Esophagus muscularis mucosa (tissue), 4 donors: ENCODE measurements around the gene MYBBP1A. TPM values are rescaled to one million over a fixed set of nuclear protein-coding genes. Genes with fewer than 3 reads are reported as not detected.

Experiments
- DNase-seq: peaks from one replicate; pipeline ENCODE4 v3.0.0-alpha.2; 2017; ENCODE audit errors: extremely low spot score
- H3K27ac ChIP-seq, 4 donors: fragments of 200-600 bp; sonication (generic); replicated peaks in 1 of 4; 1 replicate in 3 of 4; 2 replicates in 1 of 4; pipeline ENCODE4 v1.5.1; 2016 to 2019; ENCODE audit warnings: mild to moderate bottlenecking in 1 of 4
- H3K27me3 ChIP-seq, 4 donors: fragments of 200-600 bp; sonication (generic); one replicate each; pipeline versions ENCODE4 v1.5.1 to v1.6.0; 2016 to 2019
- H3K36me3 ChIP-seq, 4 donors: fragments of 200-600 bp; sonication (generic); one replicate each; pipeline ENCODE4 v1.5.1; 2016 to 2019
- H3K4me1 ChIP-seq, 4 donors: fragments of 200-600 bp; sonication (generic); one replicate each; pipeline ENCODE4 v1.5.1; 2016 to 2019
- H3K4me3 ChIP-seq, 4 donors: fragments of 200-600 bp; sonication (generic); 1 replicate in 2 of 4; 2 replicates in 2 of 4; pipeline ENCODE4 v1.5.1; 2016 to 2019; ENCODE audit warnings: mild to moderate bottlenecking in 4 of 4, moderate library complexity in 1 of 4
- H3K9me3 ChIP-seq, 4 donors: fragments of 200-600 bp; sonication (generic); 1 replicate in 3 of 4; 2 replicates in 1 of 4; pipeline ENCODE4 v1.5.1; 2016 to 2019
- CTCF ChIP-seq, 3 experiments: fragments of 200-600 bp in 2 of 3; fragments of 450-650 bp in 1 of 3; sonication (generic) in 2 of 3; IDR thresholded peaks; one replicate each; pipeline ENCODE4 v1.5.1; 2017 to 2019; ENCODE audit warnings: antibody characterized with exemption in 3 of 3, mild to moderate bottlenecking in 2 of 3, moderate library complexity in 1 of 3
- EP300 ChIP-seq: sonication (generic); formaldehyde crosslinking; IDR thresholded peaks from one replicate; pipeline ENCODE4 v1.6.1; 2017; ENCODE audit warnings: antibody characterized with exemption
- POLR2A ChIP-seq: fragments of 450-650 bp; IDR thresholded peaks from one replicate; pipeline ENCODE4 v1.6.1; 2017; ENCODE audit warnings: antibody characterized with exemption, moderate library complexity, mild to moderate bottlenecking, low read depth
- POLR2AphosphoS5 ChIP-seq, 2 donors: sonication (generic); formaldehyde crosslinking; IDR thresholded peaks; one replicate each; pipeline ENCODE4 v1.6.1; 2017; ENCODE audit warnings: antibody characterized with exemption in 2 of 2
- WGBS: methylation state at CpG from one replicate; pipeline ENCODE4 v1.1.5; 2018; 5-methylcytosine and 5-hydroxymethylcytosine counted together
- intact Hi-C: fragments of 100-400 bp; cut with DNase I; formaldehyde crosslinking; loops from one replicate; pipeline ENCODE4 v1.15.1; 2023
- total RNA-seq, 4 donors: library from RNA; depleted of rRNA; stranded (reverse); fragments of >200 nt; gene quantifications; one replicate each; pipeline versions ENCODE4 v1.1.0 to v1.2.1, GENCODE V29; 2016

The MYBBP1A gene
- total RNA-seq, 4 donors from 2014 or later = 31.6 to 45.4 (median 36.1) TPM

- 82% methylated on average over 17 of the region's 19 CpGs for WGBS
- H3K27me3 ChIP-seq = no peaks in the 10 kb centered on the region
These were observed 34.9 kb downstream of the MYBBP1A start for GRCh38 chr17:4520060-4520893.

GRCh38 chr17:4519361-4519788, 35.8 kb downstream of the MYBBP1A start:
- Histone ChIP-seq H3K27me3 (no peaks in the 10 kb centered on the region), H3K36me3 (peaks cover 0 to 6% (median 0%) of the 10 kb centered on the region in 4 donors), H3K4me1 (peaks cover 37 to 46% (median 39%) of the 10 kb centered on the region in 4 donors), H3K27ac (peak overlapping the region; percentile 58 to 80 (median 74)), H3K9me3 (no peaks in the 10 kb centered on the region), H3K4me3 (no peak overlapping the region)
- intact Hi-C loops = no loop called here
- no peak for TF ChIP-seq EP300
- TF ChIP-seq POLR2AphosphoS5 (IDR thresholded peaks at IDR 0.05) = peak; percentile 11 to 45
- 84% methylated on average over 8 of the region's 14 CpGs for WGBS
- no peak for DNase-seq

More at GRCh38 chr17:4520060-4520893, 34.9 kb downstream of the MYBBP1A start:
- Histone ChIP-seq H3K36me3 (peaks cover 0 to 11% (median 0%) of the 10 kb centered on the region in 4 donors), H3K4me3 (no peak overlapping the region), H3K9me3 (no peaks in the 10 kb centered on the region), H3K27ac (peak overlapping the region; percentile 58 to 80 (median 74)), H3K4me1 (peaks cover 37 to 43% (median 39%) of the 10 kb centered on the region in 4 donors)
- no peak for DNase-seq
- intact Hi-C loops = no loop called here
- TF ChIP-seq POLR2AphosphoS5 (IDR thresholded peaks at IDR 0.05) (no peak), EP300 (no peak), POLR2A (no peak), CTCF (IDR thresholded peaks at IDR 0.05) (no peak)

GRCh38 chr17:4518901-4519300, 36.3 kb downstream of the MYBBP1A start:
- H3K9me3 ChIP-seq = no peaks in the 10 kb centered on the region
- no peak for DNase-seq
- 82% methylated on average over 4 of the region's 10 CpGs for WGBS
- H3K27me3 ChIP-seq = no peaks in the 10 kb centered on the region
- TF ChIP-seq CTCF (IDR thresholded peaks at IDR 0.05) (no peak), EP300 (no peak), POLR2A (no peak), POLR2AphosphoS5 (IDR thresholded peaks at IDR 0.05) (no peak)
- H3K4me1 ChIP-seq = peaks cover 37 to 46% (median 40%) of the 10 kb centered on the region in 4 donors
- peaks cover 0 to 6% (median 0%) of the 10 kb centered on the region in 4 donors for H3K36me3 ChIP-seq
- intact Hi-C loops = no loop called here
- peak overlapping the region; percentile 47 to 80 (median 69) for H3K27ac ChIP-seq
- H3K4me3 ChIP-seq = no peak overlapping the region

GRCh38 chr17:4516735-4517134, 38.4 kb downstream of the MYBBP1A start:
- no peaks in the 10 kb centered on the region for H3K27me3 ChIP-seq
- intact Hi-C loops = no loop called here
- no peaks in the 10 kb centered on the region for H3K9me3 ChIP-seq
- no peak overlapping the region for H3K4me3 ChIP-seq
- peak overlapping the region in 2 of 4 donors; percentile 44 to 45 for H3K27ac ChIP-seq
- peaks cover 0 to 6% (median 0%) of the 10 kb centered on the region in 4 donors for H3K36me3 ChIP-seq
- TF ChIP-seq CTCF (IDR thresholded peaks at IDR 0.05) (no peak), POLR2A (no peak), POLR2AphosphoS5 (IDR thresholded peaks at IDR 0.05) (no peak), EP300 (no peak)
- H3K4me1 ChIP-seq = peaks cover 32 to 47% (median 42%) of the 10 kb centered on the region in 4 donors
- no peak for DNase-seq
- WGBS = 69% methylated on average over 11 of the region's 11 CpGs

- intact Hi-C loops = no loop called here
These were observed 39.7 kb downstream of the MYBBP1A start for GRCh38 chr17:4515501-4515900.

More at GRCh38 chr17:4515501-4515900, 39.7 kb downstream of the MYBBP1A start:
- Histone ChIP-seq H3K27me3 (no peaks in the 10 kb centered on the region), H3K27ac (peak overlapping the region in 1 of 4 donors; percentile 16), H3K36me3 (peaks cover 0 to 6% (median 0%) of the 10 kb centered on the region in 4 donors), H3K4me1 (peaks cover 19 to 44% (median 39%) of the 10 kb centered on the region in 4 donors), H3K4me3 (no peak overlapping the region), H3K9me3 (no peaks in the 10 kb centered on the region)
- DNase-seq = no peak
- TF ChIP-seq EP300 = no peak
- TF ChIP-seq POLR2A = no peak
- TF ChIP-seq CTCF (IDR thresholded peaks at IDR 0.05) = no peak
- TF ChIP-seq POLR2AphosphoS5 (IDR thresholded peaks at IDR 0.05) = no peak
- WGBS = 83% methylated on average over 1 of the region's 5 CpGs
